MM.1S (cell line): ENCODE measurements around the gene PDLIM4.

Experiments used
- DNase-seq: peaks from one replicate; pipeline ENCODE4 v3.0.0-alpha.2; 2015
- H2AFZ ChIP-seq: fragments of 300-600 bp; sonication (generic); 2 replicates; pipeline ENCODE4 v1.6.0; 2016; ENCODE audit warnings: antibody characterized with exemption, low read length
- H3F3A ChIP-seq: fragments of 300-600 bp; sonication (generic); 2 replicates; pipeline ENCODE4 v1.6.1; 2016; ENCODE audit warnings: mild to moderate bottlenecking, antibody characterized with exemption, low read length, moderate library complexity, mixed read lengths; ENCODE audit not compliant: insufficient read depth
- H3K27ac ChIP-seq: fragments of 300-600 bp; sonication (generic); 2 replicates; pipeline ENCODE4 v1.5.1; 2016; ENCODE audit warnings: mild to moderate bottlenecking, low read length
- H3K27me3 ChIP-seq: fragments of 300-600 bp; sonication (generic); replicated peaks from 2 replicates; pipeline ENCODE4 v1.6.0; 2016; ENCODE audit warnings: low read length; ENCODE audit not compliant: insufficient read depth
- H3K36me3 ChIP-seq: fragments of 300-600 bp; sonication (generic); replicated peaks from 2 replicates; pipeline ENCODE4 v1.6.1; 2016; ENCODE audit warnings: mild to moderate bottlenecking, low read length, mixed read lengths; ENCODE audit not compliant: insufficient read depth
- H3K4me1 ChIP-seq: fragments of 300-600 bp; sonication (generic); 2 replicates; pipeline ENCODE4 v1.6.1; 2016; ENCODE audit warnings: low read length, mixed read lengths
- H3K4me2 ChIP-seq: fragments of 300-600 bp; sonication (generic); 2 replicates; pipeline ENCODE4 v1.6.0; 2016; ENCODE audit warnings: low read depth, low read length
- H3K4me3 ChIP-seq: fragments of 300-600 bp; sonication (generic); 2 replicates; pipeline ENCODE4 v1.5.1; 2016; ENCODE audit warnings: low read length, mixed read lengths
- H3K79me2 ChIP-seq: fragments of 300-600 bp; sonication (generic); 2 replicates; pipeline ENCODE4 v1.6.1; 2016; ENCODE audit warnings: mixed run types, low read length, mixed read lengths
- H3K9ac ChIP-seq: fragments of 300-600 bp; sonication (generic); 2 replicates; pipeline ENCODE4 v1.6.1; 2016; ENCODE audit warnings: low read length, mixed read lengths
- H3K9me2 ChIP-seq: fragments of 300-600 bp; sonication (generic); replicated peaks from 2 replicates; pipeline ENCODE4 v1.6.1; 2016; ENCODE audit warnings: mild to moderate bottlenecking, low read length, mixed read lengths; ENCODE audit not compliant: insufficient read depth
- H3K9me3 ChIP-seq: fragments of 300-600 bp; sonication (generic); replicated peaks from 2 replicates; pipeline ENCODE4 v1.6.1; 2016; ENCODE audit warnings: mild to moderate bottlenecking, low read length, mixed read lengths; ENCODE audit not compliant: insufficient read depth
- H4K20me1 ChIP-seq: fragments of 300-600 bp; sonication (generic); 2 replicates; pipeline ENCODE4 v1.6.1; 2016; ENCODE audit warnings: mild to moderate bottlenecking, low read length, moderate library complexity, mixed read lengths; ENCODE audit not compliant: insufficient read depth
- EZH2 ChIP-seq: fragments of 300-600 bp; sonication (generic); optimal IDR thresholded peaks from 2 replicates; pipeline ENCODE3; 2017; ENCODE audit warnings: low read depth, mild to moderate bottlenecking, antibody characterized with exemption, low read length, mixed read lengths
- EZH2phosphoT487 ChIP-seq: fragments of 300-600 bp; sonication (generic); IDR thresholded peaks from 2 replicates; pipeline ENCODE4 v1.6.1; 2018; ENCODE audit warnings: antibody characterized with exemption, low read length
- TF ChIP-seq, protein P1 (sequence below): fragments of 300-600 bp; sonication (generic); IDR thresholded peaks from 2 replicates; pipeline ENCODE4 v1.5.1; 2016; ENCODE audit warnings: antibody characterized with exemption, low read length, mixed read lengths

PDLIM4 gene

DNA sequence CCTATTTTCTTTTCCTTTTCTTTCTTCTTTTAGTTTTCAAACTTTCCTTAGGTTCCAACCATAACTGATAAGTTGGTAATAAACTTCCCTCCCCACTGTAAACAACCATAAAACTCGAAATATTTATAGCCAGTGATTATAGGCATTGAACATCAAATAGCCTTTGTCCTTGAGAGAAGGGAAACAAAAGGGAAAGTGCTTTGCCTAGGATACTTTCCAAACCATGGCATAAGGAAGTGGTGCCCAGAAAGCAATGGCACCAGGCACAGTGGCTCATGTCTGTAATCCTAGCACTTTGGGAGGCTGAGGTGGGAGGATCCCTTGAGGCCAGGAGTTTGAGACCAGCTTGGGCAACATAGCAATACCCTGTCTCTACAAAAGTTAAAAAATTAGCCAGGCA is 11.9 kb upstream of the PDLIM4 start:
- Histone ChIP-seq H3K4me1 (no peaks in the 10 kb centered on the region), H3K27me3 (no peaks in the 10 kb centered on the region), H3K9me2 (no peaks in the 10 kb centered on the region), H3K36me3 (no peaks in the 10 kb centered on the region), H2AFZ (no peak overlapping the region), H3K9me3 (no peaks in the 10 kb centered on the region), H3K27ac (no peak overlapping the region), H3F3A (no peaks in the 10 kb centered on the region), H3K4me3 (no peak overlapping the region), H3K9ac (no peak overlapping the region), H3K79me2 (no peaks in the 10 kb centered on the region), H4K20me1 (no peaks in the 10 kb centered on the region), H3K4me2 (no peak overlapping the region)
- TF ChIP-seq EZH2phosphoT487 (no peak), EZH2 (no peak)
- TF ChIP-seq, protein P1, sequence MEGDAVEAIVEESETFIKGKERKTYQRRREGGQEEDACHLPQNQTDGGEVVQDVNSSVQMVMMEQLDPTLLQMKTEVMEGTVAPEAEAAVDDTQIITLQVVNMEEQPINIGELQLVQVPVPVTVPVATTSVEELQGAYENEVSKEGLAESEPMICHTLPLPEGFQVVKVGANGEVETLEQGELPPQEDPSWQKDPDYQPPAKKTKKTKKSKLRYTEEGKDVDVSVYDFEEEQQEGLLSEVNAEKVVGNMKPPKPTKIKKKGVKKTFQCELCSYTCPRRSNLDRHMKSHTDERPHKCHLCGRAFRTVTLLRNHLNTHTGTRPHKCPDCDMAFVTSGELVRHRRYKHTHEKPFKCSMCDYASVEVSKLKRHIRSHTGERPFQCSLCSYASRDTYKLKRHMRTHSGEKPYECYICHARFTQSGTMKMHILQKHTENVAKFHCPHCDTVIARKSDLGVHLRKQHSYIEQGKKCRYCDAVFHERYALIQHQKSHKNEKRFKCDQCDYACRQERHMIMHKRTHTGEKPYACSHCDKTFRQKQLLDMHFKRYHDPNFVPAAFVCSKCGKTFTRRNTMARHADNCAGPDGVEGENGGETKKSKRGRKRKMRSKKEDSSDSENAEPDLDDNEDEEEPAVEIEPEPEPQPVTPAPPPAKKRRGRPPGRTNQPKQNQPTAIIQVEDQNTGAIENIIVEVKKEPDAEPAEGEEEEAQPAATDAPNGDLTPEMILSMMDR = no peak
- no peak for DNase-seq

DNA sequence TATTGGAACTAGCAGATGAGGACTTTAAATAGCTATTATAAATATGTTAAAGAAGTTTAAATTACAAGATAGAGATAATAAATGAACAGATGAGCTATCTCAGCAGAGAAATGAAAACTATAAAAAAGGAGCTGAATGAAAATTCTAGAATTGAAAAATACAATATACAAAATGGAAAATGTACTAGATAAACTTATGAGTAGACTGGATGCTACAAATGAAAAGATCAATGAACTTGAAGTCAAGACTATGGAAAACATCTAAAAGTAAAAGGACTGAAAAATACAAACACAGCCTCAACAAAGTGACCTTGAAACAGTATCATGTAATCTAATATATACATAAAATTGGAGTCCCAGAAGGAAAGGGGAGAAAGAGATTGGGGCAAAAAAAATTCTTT is 10.7 kb upstream of the PDLIM4 start:
- H2AFZ ChIP-seq = no peak overlapping the region
- no peak overlapping the region for H3K4me2 ChIP-seq
- no peaks in the 10 kb centered on the region for H3K4me1 ChIP-seq
- H3K9me3 ChIP-seq = no peaks in the 10 kb centered on the region
- no peak for DNase-seq
- no peak overlapping the region for H3K27ac ChIP-seq
- no peak for TF ChIP-seq EZH2phosphoT487
- no peak for TF ChIP-seq EZH2
- TF ChIP-seq, protein P1 = no peak
- no peaks in the 10 kb centered on the region for H3F3A ChIP-seq
- H3K36me3 ChIP-seq = no peaks in the 10 kb centered on the region
- H3K79me2 ChIP-seq = no peaks in the 10 kb centered on the region
- no peaks in the 10 kb centered on the region for H3K27me3 ChIP-seq
- no peaks in the 10 kb centered on the region for H3K9me2 ChIP-seq
- H3K4me3 ChIP-seq = no peak overlapping the region
- no peaks in the 10 kb centered on the region for H4K20me1 ChIP-seq
- H3K9ac ChIP-seq = no peak overlapping the region

DNA sequence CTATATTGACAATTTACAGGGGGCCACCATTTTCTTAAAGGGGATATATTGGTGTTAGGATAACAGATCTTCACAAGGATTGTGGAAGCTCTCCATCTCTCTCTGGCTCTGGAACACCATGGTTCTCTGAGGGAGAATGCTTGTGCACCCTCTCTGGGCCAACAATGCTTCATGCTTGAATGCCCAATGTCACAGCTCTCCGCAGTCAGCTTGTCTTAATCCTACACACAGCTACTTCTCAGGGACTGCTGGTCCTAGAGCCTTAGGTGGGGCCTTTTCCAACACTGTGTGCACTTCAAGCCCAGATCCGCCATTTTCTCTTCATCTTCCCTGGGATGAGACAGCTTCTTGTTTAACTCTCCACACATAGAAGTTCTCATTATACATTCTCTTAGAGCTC is 6.9 kb upstream of the PDLIM4 start:
- H3K27ac ChIP-seq = no peak overlapping the region
- H3K79me2 ChIP-seq = no peaks in the 10 kb centered on the region
- no peaks in the 10 kb centered on the region for H3K9me3 ChIP-seq
- no peaks in the 10 kb centered on the region for H3F3A ChIP-seq
- no peaks in the 10 kb centered on the region for H4K20me1 ChIP-seq
- H3K4me3 ChIP-seq = no peak overlapping the region
- H3K36me3 ChIP-seq = no peaks in the 10 kb centered on the region
- no peaks in the 10 kb centered on the region for H3K4me1 ChIP-seq
- no peak overlapping the region for H3K9ac ChIP-seq
- TF ChIP-seq EZH2 (no peak), EZH2phosphoT487 (no peak)
- TF ChIP-seq, protein P1 = no peak
- no peaks in the 10 kb centered on the region for H3K9me2 ChIP-seq
- no peak overlapping the region for H3K4me2 ChIP-seq
- DNase-seq = no peak
- no peaks in the 10 kb centered on the region for H3K27me3 ChIP-seq
- no peak overlapping the region for H2AFZ ChIP-seq
